HG03571 (cell line): Measurements from ENCODE around the gene RAB40B.

ENCODE experiments used
- ATAC-seq: cut with Tn5 transposase; IDR thresholded peaks from one replicate; pipeline ENCODE4 v1.9.1; 2021; ENCODE audit not compliant: unreplicated experiment

RAB40B gene

DNA sequence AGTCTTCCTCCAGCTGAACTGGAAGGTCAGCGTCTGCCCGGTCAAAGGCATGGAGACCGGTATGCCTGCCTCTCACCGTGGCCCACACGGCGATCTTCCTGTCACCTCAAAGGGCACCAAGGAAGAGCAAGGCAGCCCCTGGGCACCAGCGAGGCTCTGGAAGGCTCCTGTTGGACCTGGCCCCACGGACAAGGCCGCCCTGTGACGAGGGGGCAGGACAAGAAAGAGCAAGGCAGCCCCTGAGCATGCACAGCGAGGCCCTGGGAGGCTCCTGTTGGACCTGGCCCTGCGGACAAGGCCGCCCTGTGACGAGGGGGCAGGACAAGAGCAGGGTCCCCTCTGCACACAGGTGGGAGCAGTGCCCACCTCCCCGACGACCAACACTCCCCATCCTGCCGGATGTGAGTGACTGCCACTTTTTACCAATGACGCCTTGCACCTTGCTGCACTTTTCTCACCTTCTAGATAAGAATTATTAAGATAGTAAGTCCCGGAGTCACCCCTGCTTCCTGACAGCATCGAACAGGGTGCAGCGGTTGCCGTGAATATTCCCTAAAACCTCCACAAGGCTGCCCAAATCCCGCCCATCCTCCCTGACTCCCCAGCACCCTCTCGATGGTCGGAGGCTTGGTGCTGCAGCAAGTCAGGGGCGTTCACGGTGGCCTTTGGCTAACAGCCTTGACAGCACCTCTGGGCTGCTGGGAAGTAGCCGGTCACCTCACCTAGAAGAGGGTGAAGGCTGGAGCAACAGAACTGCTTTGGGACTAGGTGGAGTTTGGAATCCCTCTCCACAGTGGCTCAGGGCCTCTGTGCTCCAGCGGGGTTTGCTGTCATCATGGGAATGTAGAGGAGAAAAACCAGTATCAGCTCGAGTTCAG lies 44.6 kb downstream of the RAB40B start:
- ATAC-seq: no peak

DNA sequence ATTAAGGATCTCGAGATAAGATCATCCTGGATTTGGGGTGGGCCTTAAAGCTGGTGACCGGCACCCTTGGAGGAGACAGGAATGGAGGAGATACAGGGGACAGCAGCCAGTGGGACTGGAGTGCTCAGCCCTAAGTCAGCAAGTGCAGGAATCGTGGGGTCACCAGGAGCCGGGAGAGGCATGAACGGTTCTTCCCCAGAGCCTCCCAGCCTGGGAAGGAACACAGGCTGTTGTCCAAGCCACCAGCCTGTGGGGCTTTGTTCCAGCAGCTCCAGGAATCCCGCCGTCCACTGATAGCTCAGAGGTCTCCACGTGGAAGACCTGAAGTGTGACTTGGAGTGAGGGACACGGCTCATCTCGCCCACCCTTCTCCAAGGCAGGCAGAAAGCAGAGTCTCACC lies 47.8 kb downstream of the RAB40B start:
- ATAC-seq: no peak

DNA sequence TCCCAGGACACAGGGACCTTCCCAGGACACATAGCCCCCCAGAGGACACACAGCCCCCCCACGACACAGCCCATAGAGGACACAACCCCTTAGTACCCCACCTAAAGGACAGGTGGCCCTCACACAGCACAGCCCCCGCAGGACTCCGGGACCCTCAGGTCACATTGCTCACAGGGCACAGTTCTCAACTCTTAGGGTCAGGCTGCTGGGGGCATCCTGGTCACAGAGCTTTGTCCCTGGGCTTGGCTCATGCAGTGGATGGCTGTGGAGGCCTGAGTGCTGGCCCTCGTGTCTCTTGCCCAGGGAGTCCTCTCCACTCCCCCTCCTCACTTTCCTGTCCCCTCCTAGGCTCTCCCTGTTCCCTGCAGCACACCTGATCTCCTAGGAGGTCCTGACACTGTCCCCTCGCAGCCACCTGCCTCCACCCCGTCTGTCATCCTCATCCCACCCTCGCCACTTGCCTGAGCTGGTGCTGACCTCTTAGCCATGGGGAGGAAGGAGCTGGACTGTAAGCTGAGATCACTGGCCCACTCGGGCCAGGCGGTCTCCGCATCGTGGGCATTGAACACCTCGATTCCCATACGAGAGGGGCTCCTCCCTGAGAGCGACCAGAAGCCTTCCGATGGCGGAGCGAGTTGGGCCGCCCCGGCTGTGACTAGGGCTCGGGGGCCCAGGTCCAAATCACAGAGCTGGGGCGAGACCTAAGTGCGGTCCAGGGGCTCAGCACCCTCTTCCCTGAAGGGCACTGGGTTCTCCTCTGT lies 48.8 kb downstream of the RAB40B start:
- ATAC-seq: no peak

DNA sequence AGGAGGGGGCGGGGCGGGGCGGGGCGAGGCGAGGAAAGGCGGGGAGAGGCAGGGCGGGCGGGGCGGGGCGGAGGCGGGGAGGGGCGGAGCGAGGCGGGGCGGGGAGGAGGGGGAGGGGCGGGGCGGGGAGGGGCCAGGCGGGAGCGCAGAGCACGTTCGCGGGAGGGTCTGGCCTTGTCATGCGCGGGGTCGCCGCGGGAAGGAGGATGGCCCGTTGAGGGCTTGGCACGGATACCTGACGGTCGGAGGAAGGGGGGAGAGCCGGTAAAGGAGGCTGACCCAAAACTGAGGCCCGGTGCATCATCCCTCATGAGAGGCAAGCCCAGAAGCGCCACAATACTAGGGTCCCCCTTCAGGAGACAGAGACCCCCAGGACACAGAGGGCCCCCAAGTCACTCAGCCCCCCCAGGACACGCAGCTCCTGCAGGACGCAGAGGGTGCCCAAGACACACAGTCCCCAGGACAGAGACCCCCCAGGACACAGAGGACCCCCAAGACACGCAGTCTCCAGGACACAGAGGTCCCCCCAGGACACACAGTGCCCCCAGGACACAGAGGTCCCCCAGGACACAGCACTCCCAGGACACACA lies 49.7 kb downstream of the RAB40B start:
- ATAC-seq: no peak

DNA sequence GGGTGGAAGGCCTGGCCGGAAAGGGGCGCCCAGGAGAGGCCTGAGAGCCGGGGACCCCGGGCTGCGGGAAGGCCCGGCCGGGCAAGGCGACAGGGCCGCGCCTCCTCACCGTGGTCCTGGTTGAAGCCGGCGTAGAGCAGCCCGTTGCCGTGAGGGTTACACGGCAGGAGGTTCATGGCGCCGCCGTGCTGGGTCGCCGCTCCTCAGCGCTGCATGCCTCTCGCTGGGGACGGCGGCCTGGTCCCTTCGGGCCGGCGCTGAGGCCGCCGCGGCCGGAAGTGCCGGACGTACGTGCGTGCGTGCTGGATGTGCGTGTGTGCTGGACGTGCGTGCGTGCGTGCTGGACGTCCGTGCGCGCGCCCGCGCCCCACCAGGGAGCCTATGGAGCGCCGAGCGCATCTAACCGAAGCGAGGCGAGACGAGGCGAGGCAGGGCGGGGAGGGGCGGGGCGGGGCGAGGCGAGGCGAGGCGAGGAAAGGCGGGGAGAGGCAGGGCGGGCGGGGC lies 50.3 kb downstream of the RAB40B start, which contains the start of gene WDR45B:
Gene WDR45B (minus strand): TSS at position 280 of the 504 bp plus-strand sequence. CDS start 104 bp downstream, at position 176.
- ATAC-seq: peak; percentile 64

DNA sequence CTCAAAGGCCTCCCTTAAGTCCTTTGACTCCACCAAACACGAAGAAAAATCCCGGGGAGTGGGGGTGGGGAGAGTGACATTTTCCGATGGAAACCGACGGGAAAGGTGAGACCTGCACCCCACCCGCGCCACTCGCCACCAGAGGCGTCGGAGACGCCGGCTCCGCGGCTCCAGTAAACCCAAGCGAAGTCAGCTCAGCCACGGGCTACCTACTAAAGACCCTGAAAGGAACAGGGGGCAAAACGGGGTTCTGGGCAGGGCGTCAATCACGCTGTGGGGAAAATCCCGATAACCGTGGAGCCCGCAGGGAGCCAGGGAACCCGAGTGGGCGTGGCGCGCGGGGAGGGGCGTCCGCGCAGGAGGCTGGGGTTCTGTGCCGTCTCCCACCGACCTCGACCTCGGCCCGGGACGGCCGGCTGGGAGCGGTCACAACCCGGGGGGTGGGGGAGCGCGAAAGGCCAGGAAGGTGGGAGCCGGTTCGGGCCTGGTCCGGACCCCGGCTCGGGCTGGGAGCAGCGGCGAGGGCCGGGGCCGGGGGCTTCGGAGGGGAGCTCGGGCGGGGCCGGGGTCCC lies 50.8 kb downstream of the RAB40B start:
- peak; percentile 29 for ATAC-seq

DNA sequence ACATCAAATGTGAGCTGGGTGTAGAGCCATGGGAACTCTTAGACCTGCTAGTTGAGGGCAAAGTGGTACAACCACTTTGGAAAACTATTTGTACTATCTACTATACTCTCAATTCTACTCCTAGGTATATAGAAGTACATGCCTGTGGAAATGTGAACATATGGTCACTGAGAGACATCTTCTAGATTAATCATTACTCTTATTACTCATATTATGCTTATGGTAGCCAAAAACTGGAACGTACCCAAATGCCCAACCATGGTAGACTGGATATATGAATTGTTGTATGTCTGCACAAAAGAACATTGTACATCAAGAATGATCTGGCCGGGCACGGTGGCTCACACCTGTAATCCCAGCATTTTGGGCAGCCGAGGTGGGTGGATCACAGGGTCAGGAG lies 53.0 kb downstream of the RAB40B start:
- no peak for ATAC-seq

DNA sequence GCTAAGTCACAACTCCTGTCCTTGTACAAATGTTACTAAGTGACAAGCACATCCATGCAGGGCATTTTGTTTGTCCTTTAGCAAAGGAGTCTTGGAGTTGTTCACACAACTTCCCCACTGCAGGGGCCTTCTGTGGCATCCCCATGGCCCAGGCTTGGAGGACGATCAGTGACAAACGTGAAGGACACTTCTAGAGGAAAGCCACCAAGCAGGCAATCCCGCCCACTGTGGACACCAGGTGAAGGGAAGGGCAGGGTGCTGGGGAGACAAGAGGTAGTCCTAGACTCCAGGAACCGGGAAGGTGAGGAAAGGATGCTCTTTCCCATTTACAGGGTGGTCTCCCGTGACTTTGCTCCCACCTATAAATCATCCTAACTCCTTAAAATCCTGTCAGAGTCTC lies 54.4 kb downstream of the RAB40B start:
- no peak for ATAC-seq

DNA sequence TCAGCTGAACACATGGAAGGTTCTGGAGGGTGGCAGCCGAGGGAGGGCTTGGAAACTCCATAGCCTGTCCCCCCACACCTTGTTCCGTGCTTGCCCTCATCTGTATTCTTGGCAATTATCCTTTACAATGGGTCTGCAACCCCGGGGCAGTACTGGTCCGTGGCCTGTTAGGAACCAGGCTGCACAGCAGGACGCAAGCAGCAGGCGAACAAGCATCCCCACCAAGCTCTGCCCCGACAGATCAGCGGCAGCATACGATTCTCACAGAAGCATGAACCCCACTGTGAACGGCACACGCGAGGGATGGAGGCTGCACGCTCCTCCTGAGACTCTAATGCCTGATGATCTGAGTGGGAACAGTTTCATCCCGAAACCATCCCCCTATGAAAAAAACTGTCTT lies 56.5 kb downstream of the RAB40B start:
- no peak for ATAC-seq

DNA sequence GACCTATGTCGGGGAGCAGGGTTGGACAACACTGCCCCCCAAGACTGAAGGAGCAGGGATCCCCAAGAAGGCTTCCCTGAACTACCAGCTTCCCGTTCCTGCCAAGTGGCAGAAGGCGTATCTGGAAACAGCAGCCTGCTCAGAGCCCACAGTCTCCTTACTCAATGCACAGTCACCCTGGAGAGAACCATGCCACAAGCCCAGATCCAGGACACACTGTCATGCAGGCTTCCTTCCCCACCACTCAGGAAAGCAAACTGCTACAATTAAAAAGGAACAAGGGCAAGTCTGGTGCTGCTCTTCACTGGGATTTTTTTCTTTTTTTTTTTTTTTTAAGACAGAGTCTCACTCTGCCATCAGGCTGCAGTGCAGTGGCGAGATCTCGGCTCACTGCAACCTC lies 58.5 kb downstream of the RAB40B start:
- no peak for ATAC-seq

DNA sequence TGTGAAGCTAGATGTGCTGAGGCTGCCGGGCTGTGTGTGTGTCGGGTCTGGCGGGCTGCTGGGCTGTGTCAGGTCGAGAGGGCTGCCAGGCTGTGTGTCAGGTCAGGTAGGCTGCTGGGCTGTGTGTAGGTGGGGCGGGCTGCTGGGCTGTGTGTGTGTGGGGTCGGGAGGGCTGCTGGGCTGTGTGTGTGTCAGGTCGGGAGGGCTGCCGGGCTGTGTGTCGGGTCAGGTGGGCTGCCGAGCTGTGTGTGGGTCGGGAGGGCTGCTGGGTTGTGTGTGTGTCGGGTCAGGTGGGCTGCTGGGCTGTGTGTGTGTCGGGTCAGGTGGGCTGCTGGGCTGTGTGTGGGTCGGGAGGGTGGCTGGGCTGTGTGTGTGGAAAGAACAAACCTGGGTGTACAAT lies 58.9 kb downstream of the RAB40B start:
- no peak for ATAC-seq

DNA sequence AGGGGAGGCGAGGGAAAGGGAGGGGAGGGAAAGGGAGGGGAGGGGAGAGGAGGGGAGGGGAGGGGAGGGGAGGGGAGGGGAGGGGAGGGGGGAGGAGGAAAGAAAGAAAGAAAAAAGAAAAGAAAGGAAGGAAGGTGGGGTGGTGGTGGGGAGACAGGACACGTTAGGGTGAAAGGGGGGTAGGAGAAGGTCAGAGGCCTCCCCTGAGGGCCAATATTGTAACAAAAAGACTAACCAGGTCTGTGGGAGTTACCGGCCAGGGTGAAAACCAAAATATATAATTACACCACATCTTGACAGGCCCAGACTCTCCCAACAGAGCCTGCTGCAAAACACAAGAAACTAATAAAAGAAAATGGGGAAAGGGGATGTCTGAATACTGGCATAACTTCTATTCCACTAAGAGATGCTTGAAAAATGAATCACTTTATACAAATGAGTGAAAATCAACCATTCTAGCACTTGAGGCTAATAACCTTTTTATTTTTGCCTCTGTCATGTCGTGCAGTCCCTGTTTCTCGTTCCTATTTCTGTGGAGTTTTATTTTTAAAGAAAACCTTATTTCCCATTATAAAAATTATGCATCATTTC lies 60.2 kb downstream of the RAB40B start:
- no peak for ATAC-seq

DNA sequence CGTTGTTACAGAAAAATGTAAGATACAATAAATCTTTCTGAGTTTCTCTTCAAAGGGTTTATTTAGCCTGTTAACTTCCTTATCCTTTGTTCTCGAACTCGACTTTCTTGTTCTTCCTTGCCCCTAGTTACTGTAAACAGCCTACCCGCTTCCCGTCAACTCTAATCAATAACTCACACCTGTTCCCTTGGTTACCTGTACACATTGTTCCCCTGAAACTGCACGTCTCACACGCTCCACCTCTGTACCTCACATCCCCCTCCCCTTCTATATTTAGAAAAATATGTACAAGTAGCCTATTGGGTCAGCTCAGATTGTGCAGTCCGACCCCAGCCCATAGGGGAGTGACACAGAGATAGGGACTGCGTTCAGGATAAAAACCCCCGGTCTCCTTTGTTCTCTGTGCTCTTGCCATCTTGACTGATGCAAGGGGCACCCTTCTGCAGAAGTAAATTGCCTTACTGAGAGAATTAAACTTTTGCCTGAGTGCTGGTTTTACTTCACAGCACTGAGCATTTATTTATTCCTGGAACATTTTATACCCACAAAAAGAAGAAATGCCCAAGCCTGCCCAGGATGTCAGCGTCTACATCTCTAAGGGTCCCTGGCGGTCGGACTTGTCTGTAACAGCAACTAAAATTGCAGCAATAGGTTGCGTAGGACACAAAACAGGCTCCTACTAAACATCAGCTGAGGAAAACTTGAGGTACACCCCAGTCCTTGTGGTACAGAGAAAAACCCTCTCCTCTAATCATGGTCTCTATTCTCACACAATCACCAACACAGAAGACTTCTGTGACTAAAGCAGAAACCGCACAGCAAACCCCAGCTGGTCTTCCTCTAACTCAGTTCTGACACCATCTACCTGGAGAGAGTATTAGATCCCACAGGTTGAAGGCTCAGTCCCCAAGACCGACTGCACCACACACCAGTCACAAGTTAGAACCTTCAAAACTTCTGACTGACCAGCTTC lies 61.6 kb downstream of the RAB40B start:
- ATAC-seq: no peak

DNA sequence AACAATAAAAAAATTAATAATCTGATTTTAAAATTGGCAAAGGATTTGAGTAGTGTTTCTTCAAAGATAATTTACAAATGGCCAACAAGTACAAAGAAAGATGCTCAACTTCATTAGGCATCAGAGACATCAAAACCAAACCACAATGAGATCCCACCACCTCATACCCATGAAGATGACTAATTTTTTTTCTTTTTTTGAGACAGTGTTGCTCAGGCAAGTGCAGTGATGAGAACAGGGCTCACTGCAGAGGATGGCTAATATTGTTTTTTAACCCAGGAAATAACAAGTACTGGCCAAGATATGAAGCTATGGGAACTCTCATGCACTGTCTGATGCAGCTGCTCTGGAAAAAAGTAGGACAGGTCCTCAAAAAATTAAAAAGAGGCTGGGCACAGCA lies 65.2 kb downstream of the RAB40B start:
- ATAC-seq: no peak

DNA sequence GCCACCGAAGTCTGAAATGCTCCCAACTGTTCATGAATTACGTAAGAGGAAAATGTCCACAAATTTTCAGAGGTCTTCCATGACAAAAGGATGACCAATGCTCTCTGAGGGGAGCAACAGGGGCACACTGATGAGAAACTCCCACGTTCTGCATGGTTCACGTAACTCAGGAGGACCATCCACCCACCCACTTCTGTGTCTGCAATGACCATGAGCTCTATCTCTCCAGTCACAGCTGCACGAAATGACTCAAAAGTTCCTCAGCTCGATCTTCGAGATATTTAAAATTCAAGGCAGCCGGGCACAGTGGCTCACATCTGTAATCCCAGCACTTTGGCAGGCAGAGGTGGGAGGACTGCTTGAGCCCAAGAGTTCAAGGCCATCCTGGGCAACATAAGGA lies 66.0 kb downstream of the RAB40B start:
- no peak for ATAC-seq

DNA sequence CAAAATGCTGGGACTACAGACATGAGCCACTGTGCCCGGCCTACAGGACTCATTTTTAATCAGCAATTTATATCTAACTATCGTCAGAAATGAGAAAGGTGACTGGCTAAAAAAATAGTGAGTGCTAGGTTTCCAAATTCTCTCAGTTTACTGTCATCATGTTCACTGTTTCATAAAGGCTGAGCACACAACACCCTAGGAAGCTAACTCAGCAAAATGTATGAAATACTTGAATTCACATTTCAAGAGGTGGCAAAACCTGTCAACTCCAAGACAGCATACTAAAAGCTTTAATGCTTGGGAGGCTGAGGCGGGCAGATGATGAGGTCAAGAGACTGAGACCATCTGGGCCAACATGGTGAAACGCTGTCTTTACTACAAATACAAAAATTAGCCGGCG lies 67.0 kb downstream of the RAB40B start:
- no peak for ATAC-seq

DNA sequence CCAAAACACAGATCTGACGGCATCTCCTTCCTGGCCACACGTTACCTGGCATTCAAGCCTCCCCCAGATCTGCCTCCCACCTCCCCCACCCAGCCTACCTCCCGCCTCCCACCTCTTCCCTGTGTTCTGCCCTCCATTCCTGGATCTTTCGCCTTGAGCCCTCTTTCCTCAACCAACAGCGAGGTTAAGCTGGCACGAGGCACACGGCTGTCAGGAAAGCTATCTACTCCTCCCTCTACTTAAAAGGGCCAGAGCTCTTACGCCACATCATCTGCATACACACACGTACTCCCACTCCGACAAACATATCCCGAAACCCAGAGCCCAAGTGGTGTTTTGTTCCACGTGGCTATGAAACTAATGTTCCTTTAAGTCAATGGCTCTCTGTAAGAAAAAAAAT lies 68.3 kb downstream of the RAB40B start:
- ATAC-seq: no peak

DNA sequence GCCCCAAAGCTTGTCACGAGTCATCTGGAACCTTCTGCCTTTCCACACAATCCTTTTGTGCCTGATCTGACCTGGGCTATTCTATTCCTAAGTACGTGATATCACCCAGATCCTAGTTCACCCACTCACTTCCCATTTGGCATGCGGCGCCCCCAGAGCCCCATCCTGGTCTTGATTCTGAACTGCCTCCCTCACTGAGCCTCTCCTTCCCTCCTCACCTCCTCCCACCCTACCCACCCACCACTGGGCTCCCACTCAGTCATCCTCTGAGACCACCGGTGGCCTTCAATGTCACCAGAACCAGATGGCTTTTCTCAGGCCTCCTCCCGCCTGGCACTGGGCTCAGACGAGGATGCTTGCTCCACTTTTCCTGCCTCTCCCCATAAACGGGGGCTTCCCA lies 68.8 kb downstream of the RAB40B start:
- ATAC-seq: no peak

DNA sequence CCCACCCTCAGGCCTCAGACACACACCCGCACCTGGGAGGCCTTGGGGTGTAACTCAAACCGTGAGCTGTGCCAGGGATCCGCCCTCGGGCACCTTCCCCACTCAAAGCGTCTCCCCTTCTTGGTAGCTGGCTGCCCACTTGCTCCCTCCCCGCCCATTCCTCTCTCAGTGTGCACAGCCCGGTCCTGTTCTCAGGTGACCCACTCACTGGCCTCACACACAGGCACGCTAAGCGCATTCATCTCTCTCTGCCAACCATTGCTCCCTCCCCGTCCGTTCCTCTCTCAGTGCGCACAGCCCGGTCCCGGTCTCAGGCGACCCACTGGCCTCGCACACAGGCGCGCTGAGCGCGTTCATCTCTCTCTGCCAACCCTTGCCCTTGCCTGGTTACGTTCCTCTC lies 71.1 kb downstream of the RAB40B start:
- ATAC-seq: no peak

DNA sequence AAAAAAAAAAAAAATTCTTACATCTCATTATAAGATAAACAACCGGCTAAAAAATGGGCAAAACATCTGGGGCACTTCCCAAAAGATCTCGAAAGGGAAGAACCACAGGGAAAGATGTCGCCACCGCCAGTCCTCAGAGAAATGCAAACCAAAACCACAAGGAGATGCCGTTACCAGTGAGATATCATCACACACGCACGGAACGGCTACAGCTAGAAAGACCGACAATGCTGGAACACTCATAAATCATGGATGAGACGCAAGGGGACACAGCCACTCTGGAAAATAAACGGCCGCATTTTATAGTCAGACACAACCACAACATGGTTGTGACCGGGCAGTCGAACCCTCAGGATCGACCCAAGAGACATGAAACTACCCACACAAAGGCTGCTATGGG lies 74.8 kb downstream of the RAB40B start:
- no peak for ATAC-seq
